NCI-H2227 (cell line): ENCODE measurements around the gene DDX17.
A peak's percentile ranks its signal among the peaks of the same experiment; 100 is the strongest.

Source experiments
- DNase-seq: peaks from one replicate; lab custom pipeline; 2025; ENCODE audit not compliant: unreplicated experiment; lab: John Stamatoyannopoulos, UW

DDX17 gene

GRCh38 chr22:38467438-38467903, 38.6 kb downstream of the DDX17 start:
- DNase-seq = no peak

DNA sequence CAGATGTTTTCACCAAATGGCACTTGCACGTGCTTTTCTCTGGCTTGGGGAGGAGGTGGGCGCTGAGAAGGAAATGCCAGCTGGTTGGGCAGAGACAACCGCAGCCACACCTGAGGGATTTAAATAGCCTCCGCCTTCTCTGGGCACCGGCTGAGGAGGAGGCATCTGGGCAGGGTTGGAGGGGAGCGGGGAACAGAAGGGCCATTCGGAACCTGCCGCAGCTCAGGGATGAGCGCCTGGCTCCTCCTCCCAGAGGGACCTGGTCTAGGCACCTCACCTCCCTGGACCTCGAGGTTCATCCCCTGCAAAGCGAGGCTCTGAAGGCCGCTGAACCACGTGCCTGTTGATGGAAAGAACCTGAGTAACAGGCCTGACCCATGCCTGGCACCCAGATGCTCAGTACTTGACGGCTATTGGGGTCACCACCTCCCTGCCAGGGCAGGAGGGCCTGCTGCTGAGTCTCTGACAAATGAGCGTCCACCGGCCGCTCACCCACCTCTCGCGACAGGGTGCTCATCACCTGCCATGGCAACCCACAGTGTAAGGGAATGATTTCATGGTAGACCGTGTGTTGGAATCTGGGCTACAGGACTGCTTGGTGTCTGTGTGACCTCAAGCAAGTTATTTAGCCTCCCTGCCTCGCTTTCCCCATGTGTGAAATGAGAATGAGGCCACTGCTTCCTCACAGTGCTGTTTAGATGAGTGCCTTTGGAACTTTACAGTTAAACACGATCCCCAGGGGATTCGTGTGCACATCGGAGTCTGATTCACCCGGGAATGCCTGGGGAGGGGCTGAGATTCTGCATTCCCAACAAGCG, 40.2 kb downstream of the DDX17 start:
- DNase-seq = no peak

DNA sequence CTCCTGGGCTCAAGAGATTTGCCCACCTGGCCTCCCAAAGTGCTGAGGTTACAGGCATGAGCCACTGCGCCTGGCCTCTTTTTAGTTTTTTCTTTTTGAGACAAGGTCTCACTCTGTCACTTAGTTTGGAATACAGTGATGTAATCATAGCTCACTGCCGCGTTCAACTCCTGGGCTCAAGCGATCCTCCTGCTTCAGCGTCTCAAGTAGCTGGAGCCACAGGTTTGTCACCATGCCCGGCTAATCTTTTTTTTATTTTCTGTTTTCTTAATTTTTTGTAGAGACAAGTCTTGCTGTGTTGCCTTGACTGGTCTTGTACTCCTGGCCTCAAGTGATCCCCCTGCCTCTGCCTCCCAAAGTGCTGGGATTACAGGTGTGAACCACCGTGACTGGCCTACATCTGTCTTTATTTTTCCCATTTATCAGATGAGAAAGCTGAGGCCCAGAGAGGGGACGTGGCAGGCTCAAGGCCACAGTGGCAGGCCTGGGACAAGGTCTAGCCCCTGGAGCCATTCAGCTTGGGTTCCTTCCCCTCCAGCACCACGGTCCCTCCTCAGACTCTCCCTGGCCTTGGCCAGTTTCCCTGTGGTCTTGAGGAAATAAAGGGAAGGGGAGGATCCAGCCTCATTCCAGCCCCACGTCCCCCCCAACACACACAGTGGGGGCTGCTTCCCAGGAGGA, 41.0 kb downstream of the DDX17 start:
- no peak for DNase-seq

- peak; percentile 62 for DNase-seq
Observed at GRCh38 chr22:38462960-38463784, 42.9 kb downstream of the DDX17 start.

GRCh38 chr22:38461414-38462081, 44.6 kb downstream of the DDX17 start:
- peak; percentile 94 for DNase-seq

- no peak for DNase-seq
Observed at GRCh38 chr22:38461057-38461413, 45.1 kb downstream of the DDX17 start.

DNA sequence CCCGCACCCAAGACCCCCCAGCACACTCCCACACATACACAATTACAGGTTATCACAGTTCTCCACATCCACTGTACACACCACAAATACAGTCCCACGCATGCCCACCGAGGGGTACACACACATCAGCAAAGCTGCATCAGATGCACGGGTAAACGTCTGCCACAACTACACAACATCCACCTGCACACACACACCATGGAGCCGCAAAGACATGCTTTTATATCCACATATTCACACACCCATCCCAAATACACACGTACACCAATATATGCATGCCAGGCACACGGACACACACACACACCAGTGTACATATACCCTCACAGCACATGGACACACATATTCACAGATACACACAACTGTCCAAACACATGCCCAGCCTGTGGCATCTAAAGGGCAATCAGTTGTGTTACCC, 45.7 kb downstream of the DDX17 start:
- no peak for DNase-seq

GRCh38 chr22:38456841-38457699, 49.0 kb downstream of the DDX17 start:
- no peak for DNase-seq

DNA sequence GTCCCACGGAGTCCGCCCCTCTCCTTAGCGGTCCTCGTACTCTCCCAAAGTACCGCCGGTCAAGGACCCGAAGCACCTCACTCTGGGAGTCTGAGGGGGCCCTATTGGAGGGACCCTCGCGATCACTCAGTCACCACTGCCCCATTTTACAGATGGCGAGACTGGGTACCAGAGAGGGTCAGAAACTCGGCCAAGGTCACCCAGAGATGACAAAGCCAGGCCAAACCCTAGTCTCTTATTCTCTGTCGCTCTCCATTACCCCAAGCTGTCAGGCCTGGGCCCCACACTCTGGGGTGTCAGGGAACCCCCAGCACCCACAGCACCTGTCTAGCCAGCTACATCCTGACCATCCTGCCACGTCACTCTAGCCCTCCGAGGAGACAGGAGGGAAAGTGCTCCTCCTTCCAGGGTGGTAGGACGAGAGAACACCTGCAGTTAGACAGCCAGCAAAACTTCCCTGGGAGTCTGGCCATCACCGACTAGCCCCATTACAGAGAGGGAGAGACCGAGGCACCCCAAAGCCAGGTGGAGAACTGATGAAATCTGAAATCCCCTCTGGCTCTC, 49.8 kb downstream of the DDX17 start:
- DNase-seq = no peak

DNA sequence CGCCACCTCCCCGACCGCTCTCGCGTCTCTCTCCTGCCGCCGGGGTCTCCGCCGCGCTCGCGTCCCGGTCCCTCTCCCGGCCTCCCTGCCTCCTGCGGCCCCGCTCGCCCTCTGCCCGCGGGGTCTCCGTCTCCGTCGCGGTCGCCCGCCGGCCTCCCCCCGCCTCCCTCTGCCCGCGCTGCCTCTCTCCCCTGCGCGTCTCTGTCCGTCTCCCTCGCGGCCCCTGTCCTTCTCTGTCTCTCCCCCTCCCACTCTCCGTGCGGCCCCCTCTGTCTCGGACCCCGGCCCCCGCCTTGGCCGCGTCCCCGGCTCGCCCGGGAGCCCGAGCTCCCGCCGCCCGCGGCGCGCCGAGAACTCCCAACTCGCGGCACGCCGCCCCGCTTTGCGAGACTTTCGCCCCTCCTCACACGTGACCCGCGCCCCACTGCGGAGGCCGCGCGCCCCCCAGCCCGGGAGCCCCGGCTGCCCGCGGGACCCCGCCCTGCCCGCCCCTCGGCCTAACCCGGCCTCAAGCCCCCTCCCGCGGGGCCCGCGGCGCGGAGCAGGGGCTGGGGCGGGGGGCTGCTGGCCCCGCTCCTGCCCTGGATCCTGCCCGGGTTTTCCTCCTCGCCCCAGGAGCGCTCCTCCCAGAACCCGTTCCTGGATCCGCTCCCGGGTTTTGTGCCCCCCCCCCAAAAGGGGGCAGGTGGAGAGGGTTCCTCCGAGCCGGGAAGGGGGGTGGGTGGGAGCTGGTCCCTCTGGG, 50.4 kb downstream of the DDX17 start:
- peak; percentile 77 for DNase-seq

- no peak for DNase-seq
Observed at GRCh38 chr22:38455076-38455529, 51.0 kb downstream of the DDX17 start, which contains the start of gene KCNJ4. KCNJ4 (minus strand) TSS chr22:38455199; CDS start chr22:38428132, 27,067 bp downstream.

GRCh38 chr22:38454353-38455075, 51.6 kb downstream of the DDX17 start:
- no peak for DNase-seq

DNA sequence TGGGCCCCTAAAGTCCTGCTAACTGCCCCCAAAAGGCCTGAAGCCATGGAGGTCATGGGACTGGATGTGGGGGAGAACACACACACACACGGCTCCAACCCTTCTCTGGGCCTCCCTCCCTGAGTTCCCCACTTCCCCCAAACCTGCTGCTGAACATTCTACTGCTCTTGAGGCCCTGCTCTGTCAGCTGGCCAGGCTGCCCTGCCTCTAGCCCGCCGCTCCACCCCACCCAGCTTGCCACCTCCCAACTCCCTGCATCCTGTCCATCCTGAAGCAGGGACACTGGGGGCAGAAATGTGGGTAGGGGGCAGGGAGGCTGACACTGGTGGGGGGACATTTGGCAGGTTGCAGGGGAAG, 52.1 kb downstream of the DDX17 start:
- no peak for DNase-seq

- no peak for DNase-seq
Observed at GRCh38 chr22:38453066-38453672, 52.9 kb downstream of the DDX17 start.

GRCh38 chr22:38452373-38453065, 53.6 kb downstream of the DDX17 start:
- no peak for DNase-seq

DNA sequence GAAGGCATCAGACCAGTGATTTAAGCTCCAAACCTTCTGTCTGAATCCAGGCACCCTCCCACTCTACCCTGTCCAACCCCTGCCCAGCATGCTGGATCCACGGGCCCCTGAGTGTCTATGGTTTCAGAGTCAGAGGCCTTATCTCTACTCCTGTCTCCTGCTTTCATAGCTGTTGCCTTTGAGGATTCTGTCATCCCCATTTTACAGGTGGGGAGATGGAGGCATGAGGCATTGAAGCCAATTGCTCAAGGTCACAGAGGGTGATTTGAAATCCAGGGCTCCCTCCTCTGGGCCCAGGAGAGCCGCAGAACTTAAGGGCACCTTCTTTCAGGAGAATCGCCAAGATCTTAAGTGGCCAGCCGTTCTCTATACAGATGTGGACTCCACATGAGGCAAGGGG, 54.2 kb downstream of the DDX17 start:
- DNase-seq = no peak

GRCh38 chr22:38451404-38451803, 54.7 kb downstream of the DDX17 start:
- DNase-seq = no peak
